Esophagus squamous epithelium (tissue), 4 donors: ENCODE measurements around the gene CIDEC.

Experiments
- POLR2A ChIP-seq, 4 donors: fragments of 450-650 bp; IDR thresholded peaks; one replicate each; pipeline ENCODE4 v1.6.1; 2017; ENCODE audit warnings: antibody characterized with exemption in 4 of 4, mild to moderate bottlenecking in 4 of 4, moderate library complexity in 3 of 4
- TF ChIP-seq, protein P1 (sequence below), 6 experiments: fragments of 450-650 bp in 4 of 6; fragments of 200-600 bp in 2 of 6; sonication (generic) in 2 of 6; IDR thresholded peaks; one replicate each; pipeline ENCODE4 v1.5.1; 2016 to 2019; ENCODE audit warnings: antibody characterized with exemption in 6 of 6, mild to moderate bottlenecking in 4 of 6, moderate library complexity in 4 of 6

GRCh38 chr3:9820543-9820942 lies 59.5 kb downstream of the CIDEC start:
- TF ChIP-seq, protein P1, sequence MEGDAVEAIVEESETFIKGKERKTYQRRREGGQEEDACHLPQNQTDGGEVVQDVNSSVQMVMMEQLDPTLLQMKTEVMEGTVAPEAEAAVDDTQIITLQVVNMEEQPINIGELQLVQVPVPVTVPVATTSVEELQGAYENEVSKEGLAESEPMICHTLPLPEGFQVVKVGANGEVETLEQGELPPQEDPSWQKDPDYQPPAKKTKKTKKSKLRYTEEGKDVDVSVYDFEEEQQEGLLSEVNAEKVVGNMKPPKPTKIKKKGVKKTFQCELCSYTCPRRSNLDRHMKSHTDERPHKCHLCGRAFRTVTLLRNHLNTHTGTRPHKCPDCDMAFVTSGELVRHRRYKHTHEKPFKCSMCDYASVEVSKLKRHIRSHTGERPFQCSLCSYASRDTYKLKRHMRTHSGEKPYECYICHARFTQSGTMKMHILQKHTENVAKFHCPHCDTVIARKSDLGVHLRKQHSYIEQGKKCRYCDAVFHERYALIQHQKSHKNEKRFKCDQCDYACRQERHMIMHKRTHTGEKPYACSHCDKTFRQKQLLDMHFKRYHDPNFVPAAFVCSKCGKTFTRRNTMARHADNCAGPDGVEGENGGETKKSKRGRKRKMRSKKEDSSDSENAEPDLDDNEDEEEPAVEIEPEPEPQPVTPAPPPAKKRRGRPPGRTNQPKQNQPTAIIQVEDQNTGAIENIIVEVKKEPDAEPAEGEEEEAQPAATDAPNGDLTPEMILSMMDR (IDR thresholded peaks at IDR 0.05), result no peak
- TF ChIP-seq POLR2A (IDR thresholded peaks at IDR 0.05), result no peak
